K562 (cell line): ENCODE data around the gene KCNQ5.

Source experiments
- DNMT1 ChIP-seq: fragments of 450-650 bp; IDR thresholded peaks from 2 replicates; pipeline ENCODE4 v1.6.1; 2016; ENCODE audit warnings: antibody characterized with exemption, mild to moderate bottlenecking
- EGR1 ChIP-seq: fragments of 450-650 bp; conservative IDR thresholded peaks from 2 replicates; pipeline ENCODE4 v1.6.1; 2017; ENCODE audit warnings: mild to moderate bottlenecking
- KLF6 ChIP-seq: fragments of 250-450 bp; sonication (Bioruptor Pico); IDR thresholded peaks from 2 replicates; pipeline ENCODE4 v1.4.0; 2020; ENCODE audit warnings: mild to moderate bottlenecking, moderate library complexity, borderline replicate concordance
- ZBTB17 ChIP-seq: fragments of 450-650 bp; formaldehyde crosslinking; IDR thresholded peaks from 2 replicates; pipeline ENCODE4 v1.4.0; 2020; ENCODE audit warnings: mild to moderate bottlenecking
- ZNF780A ChIP-seq: fragments of 250-450 bp; sonication (Bioruptor Pico); IDR thresholded peaks from 2 replicates; pipeline ENCODE4 v1.5.0; 2021; ENCODE audit warnings: mild to moderate bottlenecking
- TF ChIP-seq, protein P1 (sequence below): sonication (generic); formaldehyde crosslinking; IDR thresholded peaks from 2 replicates; pipeline ENCODE4 v1.8.1; 2023; ENCODE audit warnings: mild to moderate bottlenecking, missing genetic modification reagents, moderate library complexity
- TF ChIP-seq, protein P2 (sequence below): sonication (generic); formaldehyde crosslinking; IDR thresholded peaks from 2 replicates; pipeline ENCODE4 v1.8.0; 2022; ENCODE audit warnings: missing genetic modification reagents, mild to moderate bottlenecking, borderline replicate concordance
- TF ChIP-seq, protein P3 (sequence below), 2 experiments: fragments of 450-650 bp; IDR thresholded peaks; 2 replicates each; pipeline ENCODE4 v1.6.1; 2016
- TF ChIP-seq, protein P4 (sequence below), 2 experiments: fragments of 450-650 bp; formaldehyde crosslinking in 1 of 2; IDR thresholded peaks; 2 replicates each; pipeline versions ENCODE4 v1.4.0 to v1.6.1; 2014 to 2020; ENCODE audit warnings: mild to moderate bottlenecking in 2 of 2, borderline replicate concordance in 1 of 2, low read depth in 1 of 2

DNA sequence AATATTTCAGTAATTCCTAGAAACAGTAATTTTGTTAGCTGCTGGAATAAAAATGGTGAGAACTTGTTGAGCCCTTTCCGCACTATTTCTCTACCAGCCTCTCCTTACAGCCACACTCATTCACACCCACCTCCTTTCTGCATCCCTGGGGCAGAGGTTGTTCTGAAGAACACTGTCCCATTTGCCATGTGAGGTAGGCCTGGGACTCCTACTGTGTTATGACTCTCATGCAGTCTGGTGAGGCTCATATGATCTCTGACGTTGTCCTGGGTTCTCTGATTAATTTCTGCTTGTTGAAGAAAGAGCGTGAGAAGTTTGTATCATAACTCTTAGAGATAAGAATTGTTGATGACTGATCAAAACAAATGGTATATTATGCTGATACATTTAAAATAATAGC lies 4.1 kb upstream of the KCNQ5 start:
- TF ChIP-seq, protein P1, sequence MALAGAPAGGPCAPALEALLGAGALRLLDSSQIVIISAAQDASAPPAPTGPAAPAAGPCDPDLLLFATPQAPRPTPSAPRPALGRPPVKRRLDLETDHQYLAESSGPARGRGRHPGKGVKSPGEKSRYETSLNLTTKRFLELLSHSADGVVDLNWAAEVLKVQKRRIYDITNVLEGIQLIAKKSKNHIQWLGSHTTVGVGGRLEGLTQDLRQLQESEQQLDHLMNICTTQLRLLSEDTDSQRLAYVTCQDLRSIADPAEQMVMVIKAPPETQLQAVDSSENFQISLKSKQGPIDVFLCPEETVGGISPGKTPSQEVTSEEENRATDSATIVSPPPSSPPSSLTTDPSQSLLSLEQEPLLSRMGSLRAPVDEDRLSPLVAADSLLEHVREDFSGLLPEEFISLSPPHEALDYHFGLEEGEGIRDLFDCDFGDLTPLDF (CRISPR knock-in tag) = no peak
- TF ChIP-seq ZNF780A (CRISPR knock-in tag) (no peak), DNMT1 (no peak), EGR1 (no peak), KLF6 (CRISPR knock-in tag) (no peak), ZBTB17 (no peak)
- TF ChIP-seq, protein P2, sequence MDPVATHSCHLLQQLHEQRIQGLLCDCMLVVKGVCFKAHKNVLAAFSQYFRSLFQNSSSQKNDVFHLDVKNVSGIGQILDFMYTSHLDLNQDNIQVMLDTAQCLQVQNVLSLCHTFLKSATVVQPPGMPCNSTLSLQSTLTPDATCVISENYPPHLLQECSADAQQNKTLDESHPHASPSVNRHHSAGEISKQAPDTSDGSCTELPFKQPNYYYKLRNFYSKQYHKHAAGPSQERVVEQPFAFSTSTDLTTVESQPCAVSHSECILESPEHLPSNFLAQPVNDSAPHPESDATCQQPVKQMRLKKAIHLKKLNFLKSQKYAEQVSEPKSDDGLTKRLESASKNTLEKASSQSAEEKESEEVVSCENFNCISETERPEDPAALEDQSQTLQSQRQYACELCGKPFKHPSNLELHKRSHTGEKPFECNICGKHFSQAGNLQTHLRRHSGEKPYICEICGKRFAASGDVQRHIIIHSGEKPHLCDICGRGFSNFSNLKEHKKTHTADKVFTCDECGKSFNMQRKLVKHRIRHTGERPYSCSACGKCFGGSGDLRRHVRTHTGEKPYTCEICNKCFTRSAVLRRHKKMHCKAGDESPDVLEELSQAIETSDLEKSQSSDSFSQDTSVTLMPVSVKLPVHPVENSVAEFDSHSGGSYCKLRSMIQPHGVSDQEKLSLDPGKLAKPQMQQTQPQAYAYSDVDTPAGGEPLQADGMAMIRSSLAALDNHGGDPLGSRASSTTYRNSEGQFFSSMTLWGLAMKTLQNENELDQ (CRISPR knock-in tag) = no peak
- TF ChIP-seq, protein P3, sequence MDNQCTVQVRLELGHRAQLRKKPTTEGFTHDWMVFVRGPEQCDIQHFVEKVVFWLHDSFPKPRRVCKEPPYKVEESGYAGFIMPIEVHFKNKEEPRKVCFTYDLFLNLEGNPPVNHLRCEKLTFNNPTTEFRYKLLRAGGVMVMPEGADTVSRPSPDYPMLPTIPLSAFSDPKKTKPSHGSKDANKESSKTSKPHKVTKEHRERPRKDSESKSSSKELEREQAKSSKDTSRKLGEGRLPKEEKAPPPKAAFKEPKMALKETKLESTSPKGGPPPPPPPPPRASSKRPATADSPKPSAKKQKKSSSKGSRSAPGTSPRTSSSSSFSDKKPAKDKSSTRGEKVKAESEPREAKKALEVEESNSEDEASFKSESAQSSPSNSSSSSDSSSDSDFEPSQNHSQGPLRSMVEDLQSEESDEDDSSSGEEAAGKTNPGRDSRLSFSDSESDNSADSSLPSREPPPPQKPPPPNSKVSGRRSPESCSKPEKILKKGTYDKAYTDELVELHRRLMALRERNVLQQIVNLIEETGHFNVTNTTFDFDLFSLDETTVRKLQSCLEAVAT (IDR thresholded peaks at IDR 0.05) = no peak
- TF ChIP-seq, protein P4, sequence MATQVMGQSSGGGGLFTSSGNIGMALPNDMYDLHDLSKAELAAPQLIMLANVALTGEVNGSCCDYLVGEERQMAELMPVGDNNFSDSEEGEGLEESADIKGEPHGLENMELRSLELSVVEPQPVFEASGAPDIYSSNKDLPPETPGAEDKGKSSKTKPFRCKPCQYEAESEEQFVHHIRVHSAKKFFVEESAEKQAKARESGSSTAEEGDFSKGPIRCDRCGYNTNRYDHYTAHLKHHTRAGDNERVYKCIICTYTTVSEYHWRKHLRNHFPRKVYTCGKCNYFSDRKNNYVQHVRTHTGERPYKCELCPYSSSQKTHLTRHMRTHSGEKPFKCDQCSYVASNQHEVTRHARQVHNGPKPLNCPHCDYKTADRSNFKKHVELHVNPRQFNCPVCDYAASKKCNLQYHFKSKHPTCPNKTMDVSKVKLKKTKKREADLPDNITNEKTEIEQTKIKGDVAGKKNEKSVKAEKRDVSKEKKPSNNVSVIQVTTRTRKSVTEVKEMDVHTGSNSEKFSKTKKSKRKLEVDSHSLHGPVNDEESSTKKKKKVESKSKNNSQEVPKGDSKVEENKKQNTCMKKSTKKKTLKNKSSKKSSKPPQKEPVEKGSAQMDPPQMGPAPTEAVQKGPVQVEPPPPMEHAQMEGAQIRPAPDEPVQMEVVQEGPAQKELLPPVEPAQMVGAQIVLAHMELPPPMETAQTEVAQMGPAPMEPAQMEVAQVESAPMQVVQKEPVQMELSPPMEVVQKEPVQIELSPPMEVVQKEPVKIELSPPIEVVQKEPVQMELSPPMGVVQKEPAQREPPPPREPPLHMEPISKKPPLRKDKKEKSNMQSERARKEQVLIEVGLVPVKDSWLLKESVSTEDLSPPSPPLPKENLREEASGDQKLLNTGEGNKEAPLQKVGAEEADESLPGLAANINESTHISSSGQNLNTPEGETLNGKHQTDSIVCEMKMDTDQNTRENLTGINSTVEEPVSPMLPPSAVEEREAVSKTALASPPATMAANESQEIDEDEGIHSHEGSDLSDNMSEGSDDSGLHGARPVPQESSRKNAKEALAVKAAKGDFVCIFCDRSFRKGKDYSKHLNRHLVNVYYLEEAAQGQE (IDR thresholded peaks at IDR 0.05; ENCODE audit: borderline replicate concordance) = no peak
- TF ChIP-seq, protein P4 (CRISPR knock-in tag; IDR thresholded peaks at IDR 0.05; ENCODE audit: low read depth) = no peak
